Stimulated activated memory B cell treated with anti-CD40 and anti-IgM and Interleukin-4, amounts not matched to agents 10 μg/mL and 1 μg/mL and 100 μg/mL, for 72 hours (primary cell): ENCODE measurements around the gene WNK2.
A peak's percentile ranks its signal among the peaks of the same experiment; 100 is the strongest.

ENCODE experiments used
- ATAC-seq: fragments of 150-1000 bp; cut with Tn5 transposase; 2 replicates; pipeline ENCODE4 v1.10.0; 2021
- H3K27ac Mint-ChIP-seq: one replicate; pipeline ENCODE4 v1.8.0; 2022; ENCODE audit warnings: mild to moderate bottlenecking, mixed read lengths
- H3K27me3 Mint-ChIP-seq: one replicate; pipeline ENCODE4 v1.8.0; 2022; ENCODE audit warnings: mixed read lengths
- H3K36me3 Mint-ChIP-seq: one replicate; pipeline ENCODE4 v1.8.0; 2022; ENCODE audit warnings: mixed read lengths
- H3K4me1 Mint-ChIP-seq: one replicate; pipeline ENCODE4 v1.8.0; 2022; ENCODE audit warnings: mixed read lengths
- H3K4me3 Mint-ChIP-seq: one replicate; pipeline ENCODE4 v1.8.0; 2022; ENCODE audit warnings: mild to moderate bottlenecking, moderate library complexity, mixed read lengths
- H3K9me3 Mint-ChIP-seq: one replicate; pipeline ENCODE4 v1.8.0; 2022; ENCODE audit warnings: mixed read lengths

The WNK2 gene

GRCh38 chr9:93210324-93210973 lies 26.5 kb downstream of the WNK2 start:
- Mint-ChIP-seq H3K4me1 (no peaks in the 10 kb centered on the region), H3K9me3 (peaks cover 6% of the 10 kb centered on the region), H3K27ac (no peak overlapping the region), H3K4me3 (no peak overlapping the region), H3K27me3 (peaks cover 2% of the 10 kb centered on the region), H3K36me3 (peaks cover under 1% of the 10 kb centered on the region)
- no peak for ATAC-seq

- Mint-ChIP-seq H3K36me3 (peaks cover 6% of the 10 kb centered on the region), H3K27me3 (peaks cover 8% of the 10 kb centered on the region), H3K4me3 (no peak overlapping the region), H3K4me1 (no peaks in the 10 kb centered on the region), H3K9me3 (peaks cover 11% of the 10 kb centered on the region), H3K27ac (no peak overlapping the region)
- no peak for ATAC-seq
Observed at GRCh38 chr9:93210974-93211653, 27.2 kb downstream of the WNK2 start.

- H3K4me3 Mint-ChIP-seq: no peak overlapping the region
- peaks cover 6% of the 10 kb centered on the region for H3K36me3 Mint-ChIP-seq
- H3K4me1 Mint-ChIP-seq: no peaks in the 10 kb centered on the region
- H3K9me3 Mint-ChIP-seq: peaks cover 11% of the 10 kb centered on the region
- no peak overlapping the region for H3K27ac Mint-ChIP-seq
- no peak for ATAC-seq
- H3K27me3 Mint-ChIP-seq: peaks cover 9% of the 10 kb centered on the region
Observed at GRCh38 chr9:93211654-93212001, 27.7 kb downstream of the WNK2 start.

- Mint-ChIP-seq H3K27ac (no peak overlapping the region), H3K27me3 (peaks cover 9% of the 10 kb centered on the region), H3K9me3 (peaks cover 11% of the 10 kb centered on the region), H3K4me3 (no peak overlapping the region), H3K4me1 (no peaks in the 10 kb centered on the region), H3K36me3 (peaks cover 6% of the 10 kb centered on the region)
- no peak for ATAC-seq
Observed at GRCh38 chr9:93212409-93212808, 28.5 kb downstream of the WNK2 start.

GRCh38 chr9:93216073-93216365 lies 32.1 kb downstream of the WNK2 start:
- Mint-ChIP-seq H3K9me3 (peaks cover 6% of the 10 kb centered on the region), H3K27ac (no peak overlapping the region), H3K36me3 (peaks cover 6% of the 10 kb centered on the region), H3K27me3 (peaks cover 16% of the 10 kb centered on the region), H3K4me1 (no peaks in the 10 kb centered on the region), H3K4me3 (no peak overlapping the region)
- ATAC-seq: no peak

GRCh38 chr9:93217706-93218105 lies 33.8 kb downstream of the WNK2 start:
- no peak overlapping the region for H3K4me3 Mint-ChIP-seq
- peak; percentile 29 for ATAC-seq
- H3K4me1 Mint-ChIP-seq: peaks cover 2% of the 10 kb centered on the region
- peaks cover 20% of the 10 kb centered on the region for H3K27me3 Mint-ChIP-seq
- peaks cover 6% of the 10 kb centered on the region for H3K9me3 Mint-ChIP-seq
- peaks cover 6% of the 10 kb centered on the region for H3K36me3 Mint-ChIP-seq
- no peak overlapping the region for H3K27ac Mint-ChIP-seq

GRCh38 chr9:93218161-93218560 lies 34.2 kb downstream of the WNK2 start:
- Mint-ChIP-seq H3K9me3 (peaks cover 6% of the 10 kb centered on the region), H3K27ac (no peak overlapping the region), H3K27me3 (peaks cover 24% of the 10 kb centered on the region), H3K4me1 (peaks cover 7% of the 10 kb centered on the region), H3K36me3 (peaks cover 6% of the 10 kb centered on the region), H3K4me3 (no peak overlapping the region)
- peak; percentile 18 for ATAC-seq

GRCh38 chr9:93218671-93219420 lies 34.9 kb downstream of the WNK2 start:
- peak; percentile 16 for ATAC-seq
- H3K27ac Mint-ChIP-seq: no peak overlapping the region
- peaks cover 31% of the 10 kb centered on the region for H3K27me3 Mint-ChIP-seq
- no peak overlapping the region for H3K4me3 Mint-ChIP-seq
- H3K4me1 Mint-ChIP-seq: peaks cover 12% of the 10 kb centered on the region
- peaks cover 6% of the 10 kb centered on the region for H3K36me3 Mint-ChIP-seq
- H3K9me3 Mint-ChIP-seq: peaks cover 6% of the 10 kb centered on the region

- Mint-ChIP-seq H3K4me1 (peaks cover 12% of the 10 kb centered on the region), H3K9me3 (peaks cover 6% of the 10 kb centered on the region), H3K4me3 (no peak overlapping the region), H3K27ac (no peak overlapping the region), H3K36me3 (peaks cover 6% of the 10 kb centered on the region), H3K27me3 (peaks cover 39% of the 10 kb centered on the region)
- ATAC-seq: no peak
Observed at GRCh38 chr9:93219692-93220091, 35.8 kb downstream of the WNK2 start.

GRCh38 chr9:93220627-93221026 lies 36.7 kb downstream of the WNK2 start:
- Mint-ChIP-seq H3K27ac (no peak overlapping the region), H3K9me3 (peaks cover 2% of the 10 kb centered on the region), H3K4me1 (peaks cover 18% of the 10 kb centered on the region), H3K36me3 (peaks cover 4% of the 10 kb centered on the region), H3K27me3 (peaks cover 36% of the 10 kb centered on the region), H3K4me3 (no peak overlapping the region)
- no peak for ATAC-seq

- Mint-ChIP-seq H3K36me3 (no peaks in the 10 kb centered on the region), H3K9me3 (no peaks in the 10 kb centered on the region), H3K27ac (no peak overlapping the region), H3K4me3 (no peak overlapping the region), H3K27me3 (peaks cover 32% of the 10 kb centered on the region), H3K4me1 (peaks cover 22% of the 10 kb centered on the region)
- ATAC-seq: no peak
Observed at GRCh38 chr9:93221044-93221443, 37.1 kb downstream of the WNK2 start.

- Mint-ChIP-seq H3K4me1 (peaks cover 28% of the 10 kb centered on the region), H3K9me3 (no peaks in the 10 kb centered on the region), H3K36me3 (no peaks in the 10 kb centered on the region), H3K27ac (no peak overlapping the region), H3K27me3 (peaks cover 34% of the 10 kb centered on the region), H3K4me3 (no peak overlapping the region)
- no peak for ATAC-seq
Observed at GRCh38 chr9:93222890-93223259, 38.9 kb downstream of the WNK2 start.

- Mint-ChIP-seq H3K27ac (no peak overlapping the region), H3K4me3 (no peak overlapping the region), H3K9me3 (no peaks in the 10 kb centered on the region), H3K27me3 (peaks cover 40% of the 10 kb centered on the region), H3K4me1 (peaks cover 28% of the 10 kb centered on the region), H3K36me3 (no peaks in the 10 kb centered on the region)
- peak; percentile 18 for ATAC-seq
Observed at GRCh38 chr9:93223260-93224180, 39.6 kb downstream of the WNK2 start.

- H3K27ac Mint-ChIP-seq: no peak overlapping the region
- H3K36me3 Mint-ChIP-seq: no peaks in the 10 kb centered on the region
- H3K27me3 Mint-ChIP-seq: peaks cover 51% of the 10 kb centered on the region
- H3K9me3 Mint-ChIP-seq: no peaks in the 10 kb centered on the region
- no peak for ATAC-seq
- H3K4me1 Mint-ChIP-seq: peaks cover 28% of the 10 kb centered on the region
- no peak overlapping the region for H3K4me3 Mint-ChIP-seq
Observed at GRCh38 chr9:93224591-93224990, 40.7 kb downstream of the WNK2 start.

GRCh38 chr9:93225417-93225816 lies 41.5 kb downstream of the WNK2 start:
- Mint-ChIP-seq H3K27me3 (peaks cover 53% of the 10 kb centered on the region), H3K4me3 (no peak overlapping the region), H3K4me1 (peaks cover 28% of the 10 kb centered on the region), H3K27ac (no peak overlapping the region), H3K36me3 (no peaks in the 10 kb centered on the region), H3K9me3 (no peaks in the 10 kb centered on the region)
- ATAC-seq: peak; percentile 65
